D721Med (cell line): Measurements from ENCODE around the gene HUS1.

Source experiments
- DNase-seq: peaks from one replicate; pipeline ENCODE4 v3.0.0; 2011; ENCODE audit warnings: low spot score; ENCODE audit not compliant: insufficient read length
- FAIRE-seq: peaks from 2 replicates; lab custom pipeline; 2011; peaks lifted over from hg19 to GRCh38; lab: Jason Lieb, UNC
- CTCF ChIP-seq: IDR thresholded peaks from 2 replicates; pipeline ENCODE4 v1.5.1; 2012; ENCODE audit warnings: mild to moderate bottlenecking, control low read depth; ENCODE audit not compliant: insufficient read depth; ENCODE audit errors: missing control alignments

Gene HUS1

GRCh38 chr7:47939425-47940036 is 39.9 kb downstream of the HUS1 start:
- DNase-seq = no peak
- TF ChIP-seq CTCF = no peak
- FAIRE-seq = no peak

GRCh38 chr7:47938574-47939165 is 40.7 kb downstream of the HUS1 start:
- DNase-seq = no peak
- TF ChIP-seq CTCF = no peak
- no peak for FAIRE-seq

GRCh38 chr7:47937711-47938573 is 41.5 kb downstream of the HUS1 start:
- no peak for FAIRE-seq
- no peak for TF ChIP-seq CTCF
- DNase-seq = no peak

GRCh38 chr7:47937065-47937687 is 42.2 kb downstream of the HUS1 start:
- FAIRE-seq = no peak
- no peak for DNase-seq
- TF ChIP-seq CTCF = no peak

- DNase-seq (no peak), FAIRE-seq (no peak)
- no peak for TF ChIP-seq CTCF
Measured at GRCh38 chr7:47936323-47936722, 43.1 kb downstream of the HUS1 start.

GRCh38 chr7:47935336-47935735 is 44.1 kb downstream of the HUS1 start:
- FAIRE-seq = no peak
- TF ChIP-seq CTCF = no peak
- no peak for DNase-seq
